Calu3 (cell line): ENCODE data around the gene PTPRF. TPM values are rescaled to one million over a fixed set of nuclear protein-coding genes. Genes with fewer than 3 reads are reported as not detected.

ENCODE experiments used
- BruUV-seq: library from RNA; stranded (reverse); fragments of 400-500 nt; replicated peaks from 2 replicates; lab custom pipeline; 2021; lab: Mats Ljungman, UMichigan
- CTCF ChIA-PET: fragments of 300-600 bp; sonication (Branson Sonifier 250); formaldehyde crosslinking; loops from one replicate; lab custom pipeline; 2022; ENCODE audit warnings: antibody characterized with exemption; lab: Charles Lee
- DNase-seq: peaks from one replicate; pipeline ENCODE4 v3.0.0; 2022
- H3K27ac Mint-ChIP-seq: one replicate; pipeline ENCODE4 v1.8.0; 2022; ENCODE audit warnings: mixed read lengths; ENCODE audit not compliant: unreplicated experiment
- H3K27me3 Mint-ChIP-seq: one replicate; pipeline ENCODE4 v1.8.0; 2022; ENCODE audit warnings: mixed read lengths; ENCODE audit not compliant: unreplicated experiment
- H3K36me3 Mint-ChIP-seq: one replicate; pipeline ENCODE4 v1.8.0; 2022; ENCODE audit warnings: mild to moderate bottlenecking, moderate library complexity, mixed read lengths; ENCODE audit not compliant: insufficient read depth, unreplicated experiment
- H3K4me1 Mint-ChIP-seq: one replicate; pipeline ENCODE4 v1.8.0; 2022; ENCODE audit warnings: mild to moderate bottlenecking, low read depth, mixed read lengths; ENCODE audit not compliant: unreplicated experiment
- H3K4me3 Mint-ChIP-seq: one replicate; pipeline ENCODE4 v1.8.0; 2022; ENCODE audit warnings: mild to moderate bottlenecking, low read depth, moderate library complexity, mixed read lengths; ENCODE audit not compliant: unreplicated experiment
- H3K9me3 Mint-ChIP-seq: one replicate; pipeline ENCODE4 v1.8.0; 2022; ENCODE audit warnings: low read depth, mixed read lengths; ENCODE audit not compliant: unreplicated experiment
- CTCF ChIP-seq: fragments of 200-600 bp; IDR thresholded peaks from one replicate; pipeline ENCODE4 v1.8.0; 2022; ENCODE audit warnings: antibody characterized with exemption; ENCODE audit not compliant: unreplicated experiment
- intact Hi-C: fragments of 100-400 bp; cut with micrococcal nuclease; formaldehyde crosslinking; loops from one replicate; pipeline ENCODE4 v1.10.0; 2022; ENCODE audit not compliant: unreplicated experiment
- total RNA-seq: library from RNA; stranded (reverse); gene quantifications from 2 replicates; pipeline ENCODE4 v1.2.3, GENCODE V29; 2022

The PTPRF gene
- total RNA-seq, 1 experiment from 2014 or later: 318 TPM

GRCh38 chr1:43621861-43622260 lies 91.2 kb downstream of the PTPRF start:
- H3K4me3 Mint-ChIP-seq: no peak overlapping the region
- no peaks in the 10 kb centered on the region for H3K9me3 Mint-ChIP-seq
- no peak for TF ChIP-seq CTCF
- intact Hi-C loops: no loop called here
- no peaks in the 10 kb centered on the region for H3K27me3 Mint-ChIP-seq
- DNase-seq: no peak
- no peaks in the 10 kb centered on the region for H3K4me1 Mint-ChIP-seq
- no peak overlapping the region for H3K27ac Mint-ChIP-seq
- BruUV-seq: no TSS peak
- CTCF ChIA-PET: no interaction called here
- peaks cover 44% of the 10 kb centered on the region for H3K36me3 Mint-ChIP-seq

- BruUV-seq: no TSS peak
- H3K4me3 Mint-ChIP-seq: no peak overlapping the region
- H3K27ac Mint-ChIP-seq: no peak overlapping the region
- no peaks in the 10 kb centered on the region for H3K27me3 Mint-ChIP-seq
- H3K36me3 Mint-ChIP-seq: peaks cover 47% of the 10 kb centered on the region
- intact Hi-C loops: no loop called here
- no peak for DNase-seq
- CTCF ChIA-PET: no interaction called here
- no peaks in the 10 kb centered on the region for H3K4me1 Mint-ChIP-seq
- TF ChIP-seq CTCF: no peak
- no peaks in the 10 kb centered on the region for H3K9me3 Mint-ChIP-seq
Measured at GRCh38 chr1:43622471-43622870, 91.8 kb downstream of the PTPRF start.

- no peaks in the 10 kb centered on the region for H3K27me3 Mint-ChIP-seq
- BruUV-seq: TSS peak; percentile 88
- peaks cover 47% of the 10 kb centered on the region for H3K36me3 Mint-ChIP-seq
- intact Hi-C loops: no loop called here
- no peak overlapping the region for H3K4me3 Mint-ChIP-seq
- no peak overlapping the region for H3K27ac Mint-ChIP-seq
- TF ChIP-seq CTCF: no peak
- CTCF ChIA-PET: no interaction called here
- H3K9me3 Mint-ChIP-seq: no peaks in the 10 kb centered on the region
- no peak for DNase-seq
- H3K4me1 Mint-ChIP-seq: no peaks in the 10 kb centered on the region
Measured at GRCh38 chr1:43622901-43623780, 92.5 kb downstream of the PTPRF start.

GRCh38 chr1:43625063-43625780 lies 94.5 kb downstream of the PTPRF start:
- no TSS peak for BruUV-seq
- H3K4me3 Mint-ChIP-seq: no peak overlapping the region
- intact Hi-C loops: no loop called here
- peaks cover 44% of the 10 kb centered on the region for H3K36me3 Mint-ChIP-seq
- no peaks in the 10 kb centered on the region for H3K9me3 Mint-ChIP-seq
- H3K4me1 Mint-ChIP-seq: no peaks in the 10 kb centered on the region
- no peak for DNase-seq
- TF ChIP-seq CTCF: no peak
- no peaks in the 10 kb centered on the region for H3K27me3 Mint-ChIP-seq
- CTCF ChIA-PET: no interaction called here
- no peak overlapping the region for H3K27ac Mint-ChIP-seq
